Heart left ventricle (tissue), 16 donors: ENCODE measurements around the gene PDE9A. TPM values are rescaled to one million over a fixed set of nuclear protein-coding genes. Genes with fewer than 3 reads are reported as not detected.
A peak's percentile ranks its signal among the peaks of the same experiment; 100 is the strongest.

Experiments
- ATAC-seq, 4 donors: fragments of 200-7000 bp; cut with Tn5 transposase; one replicate each; pipeline ENCODE4 v1.9.1; 2020 to 2022; ENCODE audit warnings: moderate library complexity in 4 of 4, mild to moderate bottlenecking in 3 of 4, moderate number of reproducible peaks in 1 of 4
- DNase-seq, 5 donors: peaks; one replicate each; pipeline ENCODE4 v3.0.0-alpha.2; 2020
- H3K27ac ChIP-seq, 12 donors: fragments of 200-600 bp; sonication (generic) in 4 of 12; one replicate each; pipeline versions ENCODE4 v1.5.0 to v1.8.0; 2016 to 2022; ENCODE audit warnings: mild to moderate bottlenecking in 2 of 12
- H3K27me3 ChIP-seq, 9 donors: fragments of 200-600 bp; sonication (generic) in 2 of 9; one replicate each; pipeline versions ENCODE4 v1.5.1 to v1.8.0; 2016 to 2022; ENCODE audit warnings: mild to moderate bottlenecking in 3 of 9
- H3K36me3 ChIP-seq, 9 donors: fragments of 200-600 bp; sonication (generic) in 2 of 9; one replicate each; pipeline versions ENCODE4 v1.5.0 to v1.8.0; 2018 to 2022; ENCODE audit warnings: mild to moderate bottlenecking in 2 of 9
- H3K4me1 ChIP-seq, 12 donors: fragments of 200-600 bp; sonication (generic) in 4 of 12; one replicate each; pipeline versions ENCODE4 v1.5.0 to v1.8.0; 2016 to 2022; ENCODE audit warnings: mild to moderate bottlenecking in 3 of 12
- H3K4me3 ChIP-seq, 12 donors: fragments of 200-600 bp; sonication (generic) in 4 of 12; one replicate each; pipeline versions ENCODE4 v1.5.0 to v1.8.0; 2017 to 2022; ENCODE audit warnings: mild to moderate bottlenecking in 9 of 12, moderate library complexity in 4 of 12
- H3K9me3 ChIP-seq, 12 donors: fragments of 200-600 bp; sonication (generic) in 4 of 12; one replicate each; pipeline versions ENCODE4 v1.5.0 to v1.8.0; 2016 to 2022; ENCODE audit warnings: mild to moderate bottlenecking in 1 of 12
- POLR2A ChIP-seq, 2 donors: fragments of 450-650 bp; IDR thresholded peaks; one replicate each; pipeline ENCODE4 v1.6.1; 2017; ENCODE audit warnings: antibody characterized with exemption in 2 of 2, mild to moderate bottlenecking in 2 of 2, moderate library complexity in 2 of 2
- WGBS, 4 donors: extraction: QIAGEN DNeasy Blood & Tissue Kit in 2 of 4; methylation state at CpG; one replicate each; pipeline versions ENCODE4 v1.1.5 to v1.1.7; 2013 to 2018; 5-methylcytosine and 5-hydroxymethylcytosine counted together
- intact Hi-C, 10 donors: fragments of 100-400 bp; cut with DNase I; formaldehyde crosslinking; loops; one replicate each; pipeline versions ENCODE4 v1.11.1 to v1.14.2; 2022
- polyA plus RNA-seq, 2 donors: library from polyadenylated mRNA; stranded (reverse); fragments of 200-250 nt; gene quantifications; one replicate each; pipeline ENCODE4 v1.2.3, GENCODE V29; 2013
- total RNA-seq, 9 donors: library from RNA; depleted of rRNA in 2 of 9; stranded (reverse); fragments of >200 nt in 2 of 9; fragmentation: NEBNext Ultra II Directional in 3 of 9; extraction: Animal tissue kit (Norgen Biotek cat#: 25700) in 3 of 9; gene quantifications; one replicate each; pipeline versions ENCODE4 v1.1.0 to v1.2.4, GENCODE V29; 2016 to 2023
- TF ChIP-seq, protein P1 (sequence below), 12 donors: fragments of 200-600 bp; sonication (generic) in 4 of 12; IDR thresholded peaks; one replicate each; pipeline versions ENCODE4 v1.5.0 to v1.8.0; 2018 to 2022; ENCODE audit warnings: antibody characterized with exemption in 12 of 12, mild to moderate bottlenecking in 5 of 12
- donor health status: ischemic (EF 13 %, LVEDD 7.1; RV severe dilation, severe dysfunction).
- donor health status: healthy with polysubstance abuse.
- donor health status: DM: no; HTN: yes; CAD: no.
- donor health status: DM: no; HTN: no; CAD: no.
- donor health status: ischemic (EF 25% LVEDD 6.9; RV normal size, moderate dysfunction).
- donor health status: ischemic (EF 25% LVEDD 5.7; RV mildly dilated, moderate dysfunction).
- donor health status: healthy.
- donor health status: DM: yes; HTN: yes; CAD: no.
- donor health status: ischemic (EF 35%, LVEDD 5.7; RV mildly dilated, moderate dysfunction).
- donor health status: nonischemic (EF 11% LVEDD 7.7; RV severe dilation, severe dysfunction).
- donor health status: DM: yes; HTN: yes; CAD: no.
- donor health status: PGD.
- donor health status: ischemic (EF 29% LVEDD 5.4; RV normal size, mild dysfunction).
- donor health status: nonischemic (EF 23%, LVEDD 6.1; RV moderate dilation, normal function).

The PDE9A gene
- total and polyA plus RNA-seq, 11 donors = 1.5 to 4.0 (median 3.1) TPM

DNA sequence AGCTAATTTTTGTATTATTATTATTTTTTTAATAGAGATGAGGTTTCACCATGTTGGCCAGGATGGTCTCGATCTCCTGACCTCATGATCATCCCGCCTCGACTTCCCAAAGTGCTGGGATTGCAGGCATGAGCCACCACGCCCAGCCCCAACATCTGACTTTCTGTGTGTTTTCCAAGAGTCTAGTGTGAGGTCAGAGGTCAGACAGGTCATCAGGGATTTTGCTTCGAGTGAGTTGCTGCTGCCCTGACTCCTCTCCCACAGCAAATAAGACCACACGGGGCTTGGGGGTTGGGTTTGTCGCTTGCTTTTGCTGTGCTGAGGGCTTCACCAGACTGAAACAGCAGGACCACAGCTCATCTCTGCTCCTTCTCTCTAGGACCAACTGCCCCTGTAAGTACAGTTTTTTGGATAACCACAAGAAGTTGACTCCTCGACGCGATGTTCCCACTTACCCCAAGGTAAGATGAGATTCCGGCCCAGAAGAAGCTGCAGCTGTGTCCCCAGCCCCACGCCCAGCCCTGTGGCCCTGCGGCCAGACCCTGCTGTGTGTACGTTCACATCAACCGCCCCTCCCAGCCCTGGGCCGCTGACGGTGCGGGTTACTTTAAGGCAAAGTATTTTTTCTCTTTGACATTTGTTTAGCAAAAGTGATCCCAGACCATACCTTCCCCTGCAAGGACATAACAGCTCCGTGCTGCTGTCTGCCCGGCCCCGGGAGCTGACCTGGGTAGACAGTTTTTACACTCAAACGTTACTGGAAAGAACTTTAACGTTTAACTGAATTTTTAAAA, 97.5 kb downstream of the PDE9A start:
- Histone ChIP-seq H3K27me3 (no peaks in the 10 kb centered on the region), H3K4me3 (no peak overlapping the region), H3K36me3 (no peaks in the 10 kb centered on the region), H3K27ac (peak overlapping the region in 1 of 12 donors; percentile 84), H3K9me3 (no peaks in the 10 kb centered on the region), H3K4me1 (peaks cover 0 to 21% (median 5%) of the 10 kb centered on the region in 12 donors)
- intact Hi-C loops = no loop called here
- DNase-seq (peak in 1 of 5 donors; percentile 11), ATAC-seq (no peak)
- 91 to 93% (median 92%) methylated on average over 23 of the region's 23 CpGs for WGBS, 4 donors
- TF ChIP-seq, protein P1, sequence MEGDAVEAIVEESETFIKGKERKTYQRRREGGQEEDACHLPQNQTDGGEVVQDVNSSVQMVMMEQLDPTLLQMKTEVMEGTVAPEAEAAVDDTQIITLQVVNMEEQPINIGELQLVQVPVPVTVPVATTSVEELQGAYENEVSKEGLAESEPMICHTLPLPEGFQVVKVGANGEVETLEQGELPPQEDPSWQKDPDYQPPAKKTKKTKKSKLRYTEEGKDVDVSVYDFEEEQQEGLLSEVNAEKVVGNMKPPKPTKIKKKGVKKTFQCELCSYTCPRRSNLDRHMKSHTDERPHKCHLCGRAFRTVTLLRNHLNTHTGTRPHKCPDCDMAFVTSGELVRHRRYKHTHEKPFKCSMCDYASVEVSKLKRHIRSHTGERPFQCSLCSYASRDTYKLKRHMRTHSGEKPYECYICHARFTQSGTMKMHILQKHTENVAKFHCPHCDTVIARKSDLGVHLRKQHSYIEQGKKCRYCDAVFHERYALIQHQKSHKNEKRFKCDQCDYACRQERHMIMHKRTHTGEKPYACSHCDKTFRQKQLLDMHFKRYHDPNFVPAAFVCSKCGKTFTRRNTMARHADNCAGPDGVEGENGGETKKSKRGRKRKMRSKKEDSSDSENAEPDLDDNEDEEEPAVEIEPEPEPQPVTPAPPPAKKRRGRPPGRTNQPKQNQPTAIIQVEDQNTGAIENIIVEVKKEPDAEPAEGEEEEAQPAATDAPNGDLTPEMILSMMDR (IDR thresholded peaks at IDR 0.05) = no peak
- no peak for TF ChIP-seq POLR2A (IDR thresholded peaks at IDR 0.05)

DNA sequence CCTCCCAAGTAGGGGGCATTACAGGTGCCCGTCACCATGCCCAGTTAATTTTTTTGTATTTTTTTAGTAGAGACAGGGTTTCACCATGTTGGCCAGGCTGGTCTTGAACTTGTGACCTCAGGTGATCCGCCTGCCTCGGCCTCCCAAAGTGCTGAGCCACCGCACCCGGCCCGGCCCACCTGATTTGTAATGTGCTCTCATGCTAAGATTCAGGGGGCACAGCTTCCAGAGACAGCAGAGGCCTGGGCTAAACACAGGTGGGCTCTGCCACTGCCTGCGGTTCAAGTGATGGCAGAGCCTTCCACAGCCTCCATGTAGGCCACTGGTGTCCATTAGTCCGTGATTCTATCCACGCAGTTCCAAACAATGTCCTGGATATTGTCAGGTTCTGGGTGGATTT, 98.4 kb downstream of the PDE9A start:
- no peak for ATAC-seq
- 96 to 98% (median 97%) methylated on average over 9 of the region's 9 CpGs for WGBS, 4 donors
- no peak for DNase-seq
- TF ChIP-seq, protein P1 (IDR thresholded peaks at IDR 0.05) = no peak
- no peak for TF ChIP-seq POLR2A (IDR thresholded peaks at IDR 0.05)
- H3K27ac ChIP-seq = peak overlapping the region in 1 of 12 donors; percentile 84
- intact Hi-C loops = no loop called here
- H3K9me3 ChIP-seq = no peaks in the 10 kb centered on the region
- H3K4me3 ChIP-seq = no peak overlapping the region
- H3K27me3 ChIP-seq = no peaks in the 10 kb centered on the region
- H3K4me1 ChIP-seq = peaks cover 0 to 11% (median under 1%) of the 10 kb centered on the region in 12 donors
- no peaks in the 10 kb centered on the region for H3K36me3 ChIP-seq

DNA sequence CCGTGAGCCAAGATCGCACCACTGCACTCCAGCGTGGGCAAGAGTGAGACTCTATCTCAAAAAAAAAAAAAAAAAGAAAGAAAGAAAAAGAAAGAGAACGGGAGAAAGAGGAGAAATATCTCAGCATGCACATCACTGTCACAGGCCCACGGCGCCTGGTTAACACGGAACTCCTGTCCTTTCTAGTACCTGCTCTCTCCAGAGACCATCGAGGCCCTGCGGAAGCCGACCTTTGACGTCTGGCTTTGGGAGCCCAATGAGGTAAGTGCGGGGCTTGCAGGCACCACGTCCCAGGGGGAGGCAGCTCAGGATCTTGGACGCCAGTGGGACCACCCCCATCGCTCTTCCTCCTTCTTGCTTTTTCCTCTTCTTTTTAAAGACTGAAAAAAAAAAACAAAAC, 100.4 kb downstream of the PDE9A start:
- ATAC-seq = no peak
- peak in 1 of 5 donors; percentile 18 for DNase-seq
- Histone ChIP-seq H3K27me3 (no peaks in the 10 kb centered on the region), H3K27ac (no peak overlapping the region), H3K9me3 (no peaks in the 10 kb centered on the region), H3K4me1 (peaks cover 0 to 8% (median 0%) of the 10 kb centered on the region in 12 donors), H3K4me3 (no peak overlapping the region), H3K36me3 (no peaks in the 10 kb centered on the region)
- intact Hi-C loops = no loop called here
- 90 to 95% (median 93%) methylated on average over 15 of the region's 15 CpGs for WGBS, 4 donors
- TF ChIP-seq POLR2A (IDR thresholded peaks at IDR 0.05) = no peak
- TF ChIP-seq, protein P1 (IDR thresholded peaks at IDR 0.05) = no peak

DNA sequence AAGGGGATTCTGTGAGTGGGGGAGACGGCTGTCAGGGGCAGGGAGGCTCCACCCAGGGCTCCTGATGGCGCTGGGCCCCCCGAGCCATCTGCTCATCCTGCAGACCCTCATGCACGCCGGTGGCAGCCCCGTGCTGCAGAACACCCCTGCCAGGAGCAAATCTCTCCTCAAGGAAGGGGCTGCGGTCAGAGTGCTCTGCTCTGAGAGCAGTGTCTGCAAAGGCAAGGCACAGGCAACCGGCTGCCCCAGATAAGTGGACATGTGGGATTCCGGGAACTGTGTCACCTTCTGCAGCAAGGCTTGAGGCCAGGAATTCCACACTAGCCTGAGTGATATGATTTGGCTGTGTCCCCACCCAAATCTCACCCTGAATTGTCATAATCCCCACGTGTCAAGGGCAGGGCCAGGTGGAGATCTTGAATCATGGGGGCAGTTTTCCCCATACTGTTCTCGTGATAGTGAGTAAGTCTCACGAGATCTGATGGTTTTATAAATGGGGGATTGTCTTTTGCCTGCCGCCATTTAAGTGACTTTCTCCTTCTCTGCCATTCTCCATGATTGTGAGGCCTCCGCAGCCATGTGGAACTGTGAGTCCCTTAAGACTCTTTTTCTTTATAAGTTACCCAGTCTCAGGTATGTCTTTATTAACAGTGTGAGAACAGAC, 101.0 kb downstream of the PDE9A start:
- 62 to 76% (median 67%) methylated on average over 11 to 14 of the region's 14 CpGs for WGBS, 4 donors
- Histone ChIP-seq H3K27me3 (no peaks in the 10 kb centered on the region), H3K27ac (no peak overlapping the region), H3K36me3 (no peaks in the 10 kb centered on the region), H3K9me3 (no peaks in the 10 kb centered on the region), H3K4me3 (no peak overlapping the region), H3K4me1 (peaks cover 0 to 8% (median 0%) of the 10 kb centered on the region in 12 donors)
- ATAC-seq = peak in 2 of 4 donors; percentile 33 to 73
- peak in 1 of 5 donors; percentile 35 for DNase-seq
- intact Hi-C loops = no loop called here
- TF ChIP-seq POLR2A (IDR thresholded peaks at IDR 0.05) = no peak
- TF ChIP-seq, protein P1 (IDR thresholded peaks at IDR 0.05) = no peak
